ENCODE data around the gene ADAM10.

GRCh38 chr15:58702233-58702632, 47.3 kb downstream of the ADAM10 start:
- TF ChIP-seq POLR2AphosphoS5 (IDR thresholded peaks at IDR 0.05), result no peak
- no peak for TF ChIP-seq CTCF (IDR thresholded peaks at IDR 0.05)
